CD14-positive monocyte (primary cell): Measurements from ENCODE around the gene NFATC1. TPM values are rescaled to one million over a fixed set of nuclear protein-coding genes. Genes with fewer than 3 reads are reported as not detected.

ENCODE experiments used
- DNase-seq, 3 donors: peaks; one replicate each; pipeline ENCODE4 v3.0.0-alpha.2; 2011 to 2022
- H2AFZ ChIP-seq: 2 replicates; pipeline ENCODE4 v1.6.0; 2012; ENCODE audit warnings: mild to moderate bottlenecking, low read depth, low read length, inconsistent platforms; ENCODE audit not compliant: insufficient read depth, poor library complexity, severe bottlenecking
- H3K27ac ChIP-seq, 2 donors: 1 replicate in 1 of 2; 2 replicates in 1 of 2; pipeline ENCODE4 v1.5.1; 2012 to 2013; ENCODE audit warnings: low read length in 2 of 2, control low read depth in 1 of 2, inconsistent platforms in 1 of 2, low read depth in 1 of 2, mild to moderate bottlenecking in 1 of 2
- H3K27me3 ChIP-seq, 2 donors: one replicate each; pipeline versions ENCODE4 v1.6.0 to v1.6.1; 2011 to 2013; ENCODE audit warnings: low read length in 2 of 2; ENCODE audit not compliant: control insufficient read depth in 2 of 2, insufficient read depth in 2 of 2
- H3K36me3 ChIP-seq, 2 donors: replicated peaks in 1 of 2; 1 replicate in 1 of 2; 2 replicates in 1 of 2; pipeline versions ENCODE4 v1.5.1 to v1.6.1; 2012 to 2013; ENCODE audit warnings: low read length in 2 of 2, control low read depth in 1 of 2, inconsistent platforms in 1 of 2, mild to moderate bottlenecking in 1 of 2; ENCODE audit not compliant: insufficient read depth in 2 of 2, control insufficient read depth in 1 of 2
- H3K4me1 ChIP-seq, 2 donors: 1 replicate in 1 of 2; 2 replicates in 1 of 2; pipeline versions ENCODE4 v1.5.1 to v1.6.1; 2012 to 2013; ENCODE audit warnings: low read length in 2 of 2, control low read depth in 1 of 2, inconsistent platforms in 1 of 2, mild to moderate bottlenecking in 1 of 2, moderate library complexity in 1 of 2; ENCODE audit not compliant: insufficient read depth in 2 of 2, control insufficient read depth in 1 of 2
- H3K4me2 ChIP-seq: replicated peaks from 2 replicates; pipeline ENCODE3; 2012; ENCODE audit warnings: low read length, moderate library complexity, mild to moderate bottlenecking; ENCODE audit not compliant: poor library complexity, severe bottlenecking; ENCODE audit errors: extremely low read depth
- H3K4me3 ChIP-seq, 3 experiments: fragments of 200-600 bp in 1 of 3; sonication (generic) in 1 of 3; replicated peaks in 1 of 3; 1 replicate in 2 of 3; 2 replicates in 1 of 3; pipeline ENCODE4 v1.5.1; 2011 to 2013; ENCODE audit warnings: low read length in 3 of 3, mild to moderate bottlenecking in 3 of 3, control low read depth in 2 of 3, low read depth in 2 of 3, inconsistent platforms in 1 of 3, moderate library complexity in 1 of 3
- H3K79me2 ChIP-seq: 2 replicates; pipeline ENCODE4 v1.6.0; 2012; ENCODE audit warnings: mild to moderate bottlenecking, control low read depth, inconsistent platforms, low read length, moderate library complexity; ENCODE audit not compliant: insufficient read depth
- H3K9ac ChIP-seq: 2 replicates; pipeline ENCODE4 v1.6.0; 2017; ENCODE audit warnings: low read length, mild to moderate bottlenecking; ENCODE audit not compliant: insufficient read depth, poor library complexity, severe bottlenecking
- H3K9me3 ChIP-seq, 2 donors: replicated peaks in 1 of 2; 1 replicate in 1 of 2; 2 replicates in 1 of 2; pipeline versions ENCODE4 v1.5.1 to v1.6.1; 2012 to 2013; ENCODE audit warnings: low read length in 2 of 2, control low read depth in 1 of 2; ENCODE audit not compliant: control insufficient read depth in 1 of 2, insufficient read depth in 1 of 2
- H4K20me1 ChIP-seq: 2 replicates; pipeline ENCODE4 v1.6.0; 2012; ENCODE audit warnings: mild to moderate bottlenecking, low read length, control low read depth, moderate library complexity; ENCODE audit not compliant: insufficient read depth
- H3K27ac Mint-ChIP-seq, 7 donors: one replicate each; pipeline ENCODE4 v1.8.0; 2020; ENCODE audit warnings: mild to moderate bottlenecking in 7 of 7, mixed read lengths in 7 of 7, moderate library complexity in 6 of 7, inconsistent platforms in 2 of 7
- H3K27me3 Mint-ChIP-seq, 3 donors: one replicate each; pipeline ENCODE4 v1.8.0; 2021 to 2022; ENCODE audit warnings: low read depth in 3 of 3, mild to moderate bottlenecking in 3 of 3, mixed read lengths in 3 of 3, moderate library complexity in 3 of 3, inconsistent platforms in 1 of 3
- H3K36me3 Mint-ChIP-seq, 2 donors: one replicate each; pipeline ENCODE4 v1.8.0; 2020; ENCODE audit warnings: mixed read lengths in 2 of 2, inconsistent platforms in 1 of 2, mild to moderate bottlenecking in 1 of 2
- H3K4me1 Mint-ChIP-seq: one replicate; pipeline ENCODE4 v1.8.0; 2020; ENCODE audit warnings: mild to moderate bottlenecking, mixed read lengths
- H3K4me3 Mint-ChIP-seq, 2 donors: one replicate each; pipeline ENCODE4 v1.8.0; 2020; ENCODE audit warnings: mild to moderate bottlenecking in 2 of 2, mixed read lengths in 2 of 2, moderate library complexity in 1 of 2
- H3K9me3 Mint-ChIP-seq, 7 donors: one replicate each; pipeline ENCODE4 v1.8.0; 2020 to 2022; ENCODE audit warnings: mixed read lengths in 7 of 7, mild to moderate bottlenecking in 6 of 7, moderate library complexity in 6 of 7, inconsistent platforms in 2 of 7
- CTCF ChIP-seq: fragments of 200-600 bp; IDR thresholded peaks from one replicate; pipeline ENCODE4 v1.8.0; 2022; ENCODE audit warnings: antibody characterized with exemption, mild to moderate bottlenecking
- WGBS: methylation state at CpG from one replicate; pipeline ENCODE4 v1.1.5; 2013; ENCODE audit warnings: missing lambda C conversion rate; ENCODE audit not compliant: insufficient coverage; 5-methylcytosine and 5-hydroxymethylcytosine counted together
- intact Hi-C, 2 donors: fragments of 100-400 bp; cut with micrococcal nuclease; formaldehyde crosslinking; loops; one replicate each; pipeline versions ENCODE4 v1.15.0 to v1.15.1; 2023
- polyA plus RNA-seq, 3 donors: library from polyadenylated mRNA; depleted of rRNA in 1 of 3; unstranded in 2 of 3; stranded (reverse) in 1 of 3; fragments of 300-500 nt in 2 of 3; fragments of >200 nt in 1 of 3; fragmentation: Illumina TruSeq in 2 of 3; gene quantifications; 1 replicate in 2 of 3; 2 replicates in 1 of 3; pipeline ENCODE4 v1.2.3, GENCODE V29; 2012 to 2021

NFATC1 gene
- polyA plus RNA-seq, 3 donors, result 7.8 to 10.7 (median 8.3) TPM

GRCh38 chr18:79566771-79567431, 171.2 kb downstream of the NFATC1 start:
- Histone ChIP-seq H3K9ac (no peak overlapping the region), H2AFZ (no peak overlapping the region), H3K9me3 (peaks cover 0 to 6% of the 10 kb centered on the region in 2 donors), H3K36me3 (no peaks in the 10 kb centered on the region), H3K4me2 (no peak overlapping the region), H3K79me2 (no peaks in the 10 kb centered on the region), H3K27me3 (no peaks in the 10 kb centered on the region), H4K20me1 (no peaks in the 10 kb centered on the region), H3K4me1 (no peaks in the 10 kb centered on the region), H3K27ac (no peak overlapping the region), H3K4me3 (no peak overlapping the region)
- intact Hi-C loops, result no loop called here
- Mint-ChIP-seq H3K4me3 (no peak overlapping the region), H3K36me3 (no peaks in the 10 kb centered on the region), H3K27ac (no peak overlapping the region), H3K4me1 (no peaks in the 10 kb centered on the region), H3K9me3 (peaks cover under 1 to 9% (median 4%) of the 10 kb centered on the region in 7 donors), H3K27me3 (peaks cover 0 to 5% (median 3%) of the 10 kb centered on the region in 3 donors)
- no peak for TF ChIP-seq CTCF
- DNase-seq, result no peak
- WGBS, result 90% methylated on average over 19 of the region's 24 CpGs

GRCh38 chr18:79567481-79568147, 171.9 kb downstream of the NFATC1 start:
- Histone ChIP-seq H3K79me2 (no peaks in the 10 kb centered on the region), H3K4me2 (no peak overlapping the region), H3K9ac (no peak overlapping the region), H3K27ac (no peak overlapping the region), H3K4me1 (no peaks in the 10 kb centered on the region), H3K9me3 (peaks cover under 1 to 13% of the 10 kb centered on the region in 2 donors), H3K36me3 (no peaks in the 10 kb centered on the region), H2AFZ (no peak overlapping the region), H4K20me1 (no peaks in the 10 kb centered on the region), H3K27me3 (no peaks in the 10 kb centered on the region), H3K4me3 (no peak overlapping the region)
- Mint-ChIP-seq H3K9me3 (peaks cover 8 to 16% (median 9%) of the 10 kb centered on the region in 7 donors), H3K4me1 (no peaks in the 10 kb centered on the region), H3K36me3 (no peaks in the 10 kb centered on the region), H3K27me3 (peaks cover 3 to 5% (median 5%) of the 10 kb centered on the region in 3 donors), H3K4me3 (no peak overlapping the region), H3K27ac (peak overlapping the region in 1 of 7 donors; percentile 20)
- DNase-seq, result no peak
- no peak for TF ChIP-seq CTCF
- intact Hi-C loops, result no loop called here
- 85% methylated on average over 22 of the region's 28 CpGs for WGBS
